SK-N-DZ (cell line): ENCODE measurements around the gene STAU1. TPM values are rescaled to one million over a fixed set of nuclear protein-coding genes. Genes with fewer than 3 reads are reported as not detected.
"Not testable (repeated sequence)": the region's sequence is repeated elsewhere in the genome, so short reads cannot be mapped to it uniquely, and the experiment has no call there.

Experiments
- DNase-seq: peaks from one replicate; pipeline ENCODE4 v3.0.0-alpha.2; 2015; ENCODE audit warnings: low spot score
- polyA plus RNA-seq, 2 experiments: library from polyadenylated mRNA; depleted of rRNA; stranded (reverse); fragments of >200 nt; gene quantifications; 2 replicates each; pipeline ENCODE4 v1.2.3, GENCODE V29; 2014

Gene STAU1
- polyA plus RNA-seq (2014; cell fraction: cytosol; rRNA removed) = 72.3 and 72.8 TPM in 2 replicates
- polyA plus RNA-seq (2014; cell fraction: nucleus; rRNA removed) = 36.1 and 47.2 TPM in 2 replicates

- peak; percentile 97 for DNase-seq
Measured at GRCh38 chr20:49187851-49188641, at the start of gene STAU1. TSS of gene STAU1 (minus strand) at chr20:49188334. CDS start at chr20:49166201, 22,133 bp downstream.

GRCh38 chr20:49237531-49237930 is 49.4 kb upstream of the STAU1 start:
- no peak for DNase-seq

GRCh38 chr20:49236301-49236700 is 48.2 kb upstream of the STAU1 start:
- DNase-seq = no peak

- DNase-seq = no peak
Measured at GRCh38 chr20:49234831-49235230, 46.7 kb upstream of the STAU1 start.

GRCh38 chr20:49233226-49233625 is 45.1 kb upstream of the STAU1 start:
- no peak for DNase-seq

GRCh38 chr20:49231471-49231870 is 43.3 kb upstream of the STAU1 start:
- no peak for DNase-seq

- DNase-seq = no peak
Measured at GRCh38 chr20:49230561-49231133, 42.5 kb upstream of the STAU1 start.

- DNase-seq = no peak
Measured at GRCh38 chr20:49230021-49230420, 41.9 kb upstream of the STAU1 start.

- DNase-seq = no peak
Measured at GRCh38 chr20:49229381-49229780, 41.2 kb upstream of the STAU1 start.

- no peak for DNase-seq
Measured at GRCh38 chr20:49228676-49229075, 40.5 kb upstream of the STAU1 start.

- no peak for DNase-seq
Measured at GRCh38 chr20:49225896-49226295, 37.8 kb upstream of the STAU1 start.

GRCh38 chr20:49219924-49220831 is 32.0 kb upstream of the STAU1 start:
- DNase-seq = no peak

GRCh38 chr20:49219091-49219923 is 31.2 kb upstream of the STAU1 start, which contains the start of gene DDX27:
TSS of gene DDX27 (plus strand) at chr20:49219416. CDS start at chr20:49219449, 33 bp downstream.
- DNase-seq = peak; percentile 100

GRCh38 chr20:49218739-49219090 is 30.6 kb upstream of the STAU1 start:
- not testable (repeated sequence) for DNase-seq

- DNase-seq = peak; percentile 92
Measured at GRCh38 chr20:49216991-49217578, 29.0 kb upstream of the STAU1 start.

- no peak for DNase-seq
Measured at GRCh38 chr20:49215232-49215631, 27.1 kb upstream of the STAU1 start.

GRCh38 chr20:49214571-49214970 is 26.4 kb upstream of the STAU1 start:
- DNase-seq = no peak

GRCh38 chr20:49210757-49211110 is 22.6 kb upstream of the STAU1 start:
- no peak for DNase-seq

- DNase-seq = no peak
Measured at GRCh38 chr20:49210101-49210756, 22.1 kb upstream of the STAU1 start.

- DNase-seq = peak; percentile 60
Measured at GRCh38 chr20:49207076-49207475, 18.9 kb upstream of the STAU1 start.
